GM18519 (cell line): ENCODE data around the gene KIF19.
"Not testable (repeated sequence)": the region's sequence is repeated elsewhere in the genome, so short reads cannot be mapped to it uniquely, and the experiment has no call there.

Experiments
- ATAC-seq: cut with Tn5 transposase; IDR thresholded peaks from one replicate; pipeline ENCODE4 v1.9.1; 2021; ENCODE audit warnings: mild to moderate bottlenecking, moderate library complexity; ENCODE audit not compliant: unreplicated experiment, low FRiP score

KIF19 gene

DNA sequence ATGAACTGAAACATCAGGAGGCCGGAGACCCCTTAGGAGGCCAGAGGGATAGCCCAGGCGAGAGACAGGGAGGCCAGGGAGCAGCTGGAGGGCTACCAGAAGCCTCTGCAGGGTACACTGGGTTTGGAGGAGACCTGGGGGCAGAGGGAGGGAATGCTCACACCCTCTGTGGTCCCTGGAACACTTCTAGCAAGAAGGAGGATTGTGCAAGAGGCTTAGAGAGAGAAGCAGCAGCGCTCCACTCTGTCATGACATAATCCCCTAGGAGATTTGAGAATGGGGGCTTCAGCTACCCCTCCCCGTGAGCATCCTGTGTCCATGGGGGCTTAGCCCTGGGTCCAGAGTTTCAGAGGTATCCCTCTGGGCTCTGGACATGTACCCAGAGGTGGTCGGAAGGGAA lies 57.1 kb downstream of the KIF19 start:
- ATAC-seq, result no peak

DNA sequence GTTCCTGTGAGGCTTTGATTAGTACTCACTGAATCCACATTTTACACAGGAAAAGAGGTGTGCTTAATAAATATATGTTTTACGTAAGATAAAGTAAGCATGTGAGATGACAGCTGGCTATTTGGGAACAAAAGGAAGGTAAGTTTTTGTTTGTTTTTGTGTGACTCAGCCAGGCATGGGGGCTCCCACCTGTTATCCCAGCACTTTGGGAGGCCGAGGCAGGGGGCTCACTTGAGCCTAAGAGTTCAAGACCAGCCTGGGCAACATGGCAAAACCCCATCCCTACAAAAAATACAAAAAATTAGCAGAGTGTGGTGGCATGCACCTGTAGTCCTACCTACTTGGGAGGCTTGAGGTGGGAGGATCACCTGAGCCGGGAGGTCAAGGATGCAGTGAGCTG lies 59.2 kb downstream of the KIF19 start:
- no peak for ATAC-seq

DNA sequence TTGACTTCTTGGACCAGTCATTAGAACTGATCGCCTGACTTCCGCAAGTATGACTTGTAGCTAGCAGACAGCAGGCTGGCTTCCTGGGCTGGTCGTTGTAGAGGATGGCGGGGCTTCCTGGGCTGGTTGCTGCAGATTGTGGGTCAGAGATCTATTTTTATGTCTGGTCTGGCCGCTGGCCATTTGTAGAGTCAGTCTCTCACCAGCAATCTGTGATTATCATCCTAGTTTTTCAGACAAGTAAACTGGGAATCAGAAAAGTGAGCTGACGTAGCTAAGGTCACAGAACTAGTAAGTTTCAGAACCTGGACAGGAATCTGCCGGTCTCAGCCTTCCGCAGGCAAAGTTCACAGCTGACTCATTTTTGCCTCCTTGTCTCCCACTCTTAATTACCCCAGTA lies 60.4 kb downstream of the KIF19 start:
- ATAC-seq, result no peak

DNA sequence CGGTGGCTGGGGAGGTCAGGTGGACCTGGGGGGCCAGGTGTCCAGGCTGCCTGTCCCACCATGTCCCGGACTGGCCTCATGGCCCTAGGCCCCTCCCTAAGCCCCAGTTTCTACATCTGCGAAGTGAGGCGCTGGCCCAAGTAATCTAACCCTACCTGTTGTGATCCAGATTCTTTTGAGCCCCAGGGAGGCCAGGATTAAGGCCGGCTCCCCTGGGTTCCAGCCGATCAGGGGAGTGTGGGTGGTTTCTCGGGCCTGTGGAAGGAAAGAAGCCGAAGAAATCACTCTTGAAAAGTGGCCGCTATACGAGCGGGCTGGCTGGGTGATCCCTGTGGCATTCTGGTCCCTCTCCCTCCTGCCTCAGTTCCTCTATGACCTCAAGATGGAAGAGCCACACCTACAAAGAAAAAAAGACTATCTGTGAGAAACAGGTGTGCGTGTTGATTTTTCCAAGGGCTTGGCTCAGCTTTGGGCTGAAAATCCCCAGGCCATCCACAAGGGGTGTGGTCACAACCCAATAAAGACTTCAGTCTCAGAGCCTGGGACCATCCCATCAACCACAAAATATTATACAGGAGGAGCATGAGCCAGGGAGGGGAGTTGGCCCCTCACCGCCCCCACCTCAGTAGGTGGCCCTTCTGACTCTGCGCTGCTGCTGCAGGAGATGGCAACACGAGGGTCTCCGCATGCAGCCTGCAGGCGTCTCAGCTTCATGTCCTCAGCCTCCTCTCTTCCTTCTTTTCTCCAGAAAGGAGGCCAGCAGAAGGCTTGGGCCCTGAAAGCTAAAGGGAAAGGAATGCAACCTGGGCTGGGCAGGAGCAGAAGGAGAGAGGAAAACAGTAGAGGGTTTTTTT lies 61.6 kb downstream of the KIF19 start:
- ATAC-seq, result no peak

DNA sequence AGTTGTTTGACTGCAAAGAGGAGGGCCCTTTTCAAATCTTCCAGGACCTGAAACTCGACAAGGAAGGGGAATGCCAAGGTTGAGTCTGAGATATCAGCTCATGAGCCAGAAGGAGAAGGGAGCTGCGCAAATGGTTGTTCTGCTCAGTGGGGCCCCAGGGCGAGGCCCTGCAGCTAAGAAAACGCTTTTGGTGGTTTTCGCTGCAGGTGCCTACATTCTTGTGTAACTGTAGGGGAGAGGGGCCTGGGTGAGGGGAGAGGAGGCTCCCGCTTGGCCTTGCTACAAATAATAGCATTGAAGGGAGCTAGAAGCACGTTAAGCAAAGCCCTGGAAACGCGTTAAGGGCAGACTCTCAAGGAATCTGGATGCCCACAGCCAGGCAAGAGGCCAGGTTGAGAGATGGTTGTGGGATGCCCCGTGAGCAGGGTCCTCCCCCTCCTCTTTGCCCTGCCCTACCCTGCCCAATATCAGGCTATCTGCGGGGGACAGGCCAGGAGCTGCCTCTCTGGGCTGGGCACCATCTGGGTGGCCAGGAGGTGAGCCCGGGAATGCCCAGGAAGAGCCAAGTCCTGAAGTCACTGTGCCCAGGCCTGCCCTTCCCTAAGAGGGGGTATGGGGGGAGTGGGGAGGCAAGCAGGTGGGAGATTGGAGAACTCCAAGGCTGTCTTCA lies 63.2 kb downstream of the KIF19 start:
- ATAC-seq, result no peak

DNA sequence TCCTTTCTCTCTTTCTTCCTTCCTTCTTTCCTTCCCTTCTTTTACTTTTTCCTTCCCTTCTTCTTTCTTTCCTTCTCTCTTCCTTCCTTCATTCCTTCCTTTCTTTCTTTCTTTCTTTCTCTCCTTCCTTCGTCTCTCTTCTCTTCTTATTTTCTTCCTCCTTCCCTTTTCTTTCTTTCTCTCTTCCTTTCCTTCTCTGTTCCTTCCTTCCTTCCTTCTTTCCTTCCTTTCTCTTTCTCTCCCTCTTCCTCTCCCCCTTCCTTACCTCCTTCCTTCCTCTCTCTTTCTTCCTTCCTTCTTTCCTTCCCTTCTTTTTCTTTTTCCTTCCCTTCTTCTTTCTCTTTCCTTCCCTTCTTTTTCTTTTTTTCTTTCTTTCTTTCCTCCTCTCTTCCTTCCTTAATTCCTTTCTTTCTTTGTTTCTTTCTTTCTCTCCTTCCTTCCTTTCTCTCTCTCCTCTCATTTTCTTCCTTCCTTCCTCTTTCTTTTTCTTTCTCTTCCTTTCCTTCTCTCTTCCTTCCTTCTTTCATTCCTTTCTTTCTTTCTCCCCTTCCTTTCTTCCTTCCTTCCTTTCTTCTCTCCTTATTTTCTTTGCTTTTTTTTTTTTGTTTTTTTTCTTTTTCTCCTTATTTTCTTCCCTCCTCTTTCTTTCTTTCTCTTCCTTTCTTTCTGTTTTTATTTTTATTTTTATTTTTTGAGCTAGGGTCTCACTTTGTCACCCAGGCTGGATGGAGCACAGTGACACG lies 64.1 kb downstream of the KIF19 start:
- no peak for ATAC-seq

DNA sequence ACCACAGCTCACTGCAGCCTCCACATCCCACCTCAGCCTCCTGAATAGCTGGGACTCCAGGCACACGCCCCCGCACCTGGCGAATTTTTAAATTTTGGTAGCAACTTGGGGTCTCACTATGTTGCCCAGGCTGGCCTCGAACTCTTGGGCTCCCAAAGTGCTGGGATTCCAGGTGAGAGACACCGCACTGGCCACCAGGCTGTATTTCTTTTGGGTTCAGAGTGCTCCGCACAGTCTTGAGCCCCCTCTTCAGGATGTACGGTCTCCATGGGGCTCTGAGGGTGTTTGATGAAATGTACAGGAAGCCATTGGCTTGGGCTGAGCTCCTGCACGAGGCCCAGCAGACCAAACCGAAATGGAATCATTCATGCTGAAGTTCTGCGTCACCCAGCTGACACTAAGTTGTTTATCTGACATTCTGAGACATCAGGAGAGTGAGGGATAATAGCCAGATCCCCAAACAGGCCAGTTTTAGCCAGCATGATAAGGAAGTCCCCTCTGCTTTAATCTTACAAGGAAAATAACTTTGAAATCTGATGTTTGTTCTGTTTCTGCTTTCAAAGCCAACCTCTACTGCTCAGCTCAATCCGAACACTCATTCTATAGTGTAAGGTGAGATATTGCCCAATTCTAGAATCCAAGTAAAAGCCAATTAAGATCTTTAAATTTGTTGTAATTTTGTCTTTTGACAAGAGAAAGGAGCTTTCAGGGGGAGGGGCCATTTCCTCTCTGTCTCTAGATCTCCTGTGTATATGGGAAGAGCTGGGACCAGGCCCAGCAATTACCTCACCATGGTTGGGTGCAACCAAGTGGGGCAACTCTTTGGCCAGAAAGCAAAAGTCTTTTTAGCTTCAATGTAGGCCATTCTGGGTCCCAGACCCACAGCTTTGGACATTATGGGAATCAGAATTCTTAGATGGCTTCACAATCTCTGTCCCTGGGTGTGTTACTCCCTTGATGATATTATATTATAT lies 64.9 kb downstream of the KIF19 start:
- no peak for ATAC-seq

DNA sequence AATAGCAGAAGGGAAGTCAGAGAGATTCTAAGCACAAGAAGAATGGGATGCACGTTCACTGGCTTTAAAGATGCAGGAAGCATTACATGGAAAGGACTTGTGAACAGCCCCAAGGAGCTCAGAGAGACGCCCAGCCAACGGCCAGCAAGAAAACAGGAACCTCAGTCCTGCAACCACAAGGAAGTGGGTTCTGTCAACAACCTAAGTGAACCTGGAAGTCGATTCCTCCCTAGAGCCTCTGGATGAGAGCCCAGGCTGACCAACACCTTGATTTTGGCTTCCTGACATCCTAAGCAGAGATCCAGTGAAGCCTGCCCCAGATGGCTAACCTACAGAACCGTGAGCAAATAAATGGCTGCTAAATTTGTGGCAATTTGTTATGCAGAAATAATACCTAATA lies 65.7 kb downstream of the KIF19 start:
- ATAC-seq, result no peak

DNA sequence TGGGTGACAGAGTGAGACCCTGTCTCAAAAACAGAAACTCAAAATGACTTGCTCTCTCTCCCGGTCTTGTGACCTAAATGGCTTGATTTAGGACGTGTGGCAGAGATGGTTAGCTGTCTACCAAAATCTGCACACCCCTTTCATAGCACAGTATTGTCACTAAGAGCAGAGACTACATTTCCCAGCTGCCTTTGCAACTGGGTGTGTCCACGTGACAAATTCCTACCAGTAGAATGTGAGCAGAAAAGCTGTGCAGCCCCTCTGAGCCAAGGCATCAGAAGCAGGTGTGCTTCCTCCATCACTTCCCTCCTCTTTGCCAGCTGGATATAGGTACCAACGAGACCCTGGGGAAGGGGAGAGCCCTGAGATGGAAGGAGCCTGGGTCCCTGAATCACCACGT lies 66.8 kb downstream of the KIF19 start:
- no peak for ATAC-seq

DNA sequence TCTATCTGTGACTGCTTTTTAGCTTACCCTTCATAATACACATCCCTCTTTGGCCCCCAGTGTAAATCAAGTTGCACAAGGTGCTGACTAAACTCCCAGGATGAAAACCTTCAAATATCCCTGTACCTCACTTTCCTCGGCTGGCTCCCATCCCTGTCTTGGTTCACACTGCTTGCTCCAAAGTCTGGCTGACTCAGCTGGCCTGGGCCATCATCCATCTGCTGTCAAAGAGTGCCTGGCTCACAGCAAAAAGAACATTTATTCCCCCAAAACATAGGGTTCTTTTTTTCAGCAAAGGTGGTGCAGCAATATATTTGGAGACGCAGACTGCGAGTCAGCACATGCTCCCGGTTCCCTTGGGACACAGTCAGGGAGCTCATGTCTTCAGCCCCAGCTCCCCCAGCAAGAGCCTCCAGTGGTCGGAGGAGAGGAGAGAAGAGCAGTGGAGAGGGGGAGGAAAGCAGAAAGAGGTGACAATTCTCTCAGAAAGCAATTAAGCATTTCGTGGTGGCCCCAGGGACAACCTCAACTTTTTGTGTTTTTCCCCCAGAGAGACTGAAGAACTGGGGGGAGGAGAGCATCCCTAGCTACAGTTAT lies 67.4 kb downstream of the KIF19 start:
- no peak for ATAC-seq

DNA sequence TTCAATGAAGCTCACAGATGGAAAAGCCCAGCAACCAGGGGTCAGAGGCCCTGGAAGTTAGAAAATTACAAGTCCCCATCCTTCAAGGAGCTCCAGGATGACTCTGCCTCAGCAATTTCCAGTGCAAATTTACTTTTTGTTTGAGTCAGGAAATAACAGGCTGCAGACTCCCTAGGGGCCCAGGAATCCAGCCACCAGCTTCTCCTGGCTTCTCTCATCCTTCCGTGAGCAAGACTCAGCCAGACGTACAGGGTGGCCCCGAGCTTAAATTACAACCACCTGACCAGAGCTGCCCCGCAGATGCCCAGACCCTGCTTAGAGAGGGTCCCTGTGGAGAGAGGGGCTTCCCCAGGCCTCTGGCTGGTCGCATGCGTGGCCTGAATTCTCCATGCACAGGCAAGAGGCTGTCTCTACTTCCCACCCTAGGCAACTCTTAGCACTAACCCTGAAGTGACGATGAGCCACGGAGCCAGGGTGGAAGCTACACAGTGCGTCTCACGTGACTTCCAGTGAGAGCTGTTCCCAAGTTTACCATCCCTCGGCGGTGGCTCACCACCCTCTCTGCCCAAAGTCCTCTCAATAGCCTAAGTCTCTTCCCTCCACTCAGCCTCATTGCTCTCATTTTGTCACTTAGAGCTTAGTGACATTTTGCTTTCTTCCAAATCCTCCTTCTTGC lies 68.4 kb downstream of the KIF19 start:
- ATAC-seq, result no peak

DNA sequence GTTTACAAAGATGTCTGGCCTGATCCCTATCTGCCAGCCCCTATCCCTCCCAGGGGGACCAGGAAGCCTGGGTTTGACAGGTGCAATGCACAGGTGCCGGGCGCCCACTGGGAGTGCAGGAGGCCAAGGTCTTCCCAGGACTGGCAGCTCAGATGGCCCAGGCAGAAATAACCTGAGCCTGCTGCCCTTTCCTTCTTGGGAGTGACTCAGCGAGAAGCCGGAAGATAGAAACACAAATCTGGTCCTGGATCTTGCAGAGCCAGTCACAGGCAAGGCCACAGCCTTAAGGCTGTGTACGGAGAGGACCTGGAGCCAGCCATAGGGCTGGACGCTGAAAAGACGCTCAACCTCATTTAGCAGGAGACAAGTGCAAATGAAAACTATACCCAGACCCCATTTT lies 69.0 kb downstream of the KIF19 start:
- ATAC-seq, result no peak

DNA sequence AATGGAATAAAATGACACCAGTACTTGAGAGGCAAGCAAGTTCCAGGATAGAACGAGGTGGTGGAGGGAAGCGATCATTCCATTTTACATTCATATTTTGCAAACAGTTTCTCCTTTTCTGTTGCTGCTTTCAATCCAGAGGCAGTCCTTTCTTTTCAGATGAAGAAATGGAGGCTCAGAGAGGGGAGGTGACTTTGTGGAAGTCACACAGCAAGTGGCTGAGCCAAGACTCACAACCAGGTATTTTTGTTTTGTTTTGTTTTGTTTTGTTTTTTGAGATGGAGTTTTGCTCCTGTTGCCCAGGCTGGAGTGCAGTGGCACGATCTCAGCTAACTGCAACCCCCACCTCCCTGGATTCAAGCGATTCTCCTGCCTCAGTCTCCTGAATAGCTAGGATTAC lies 70.5 kb downstream of the KIF19 start:
- ATAC-seq, result no peak

DNA sequence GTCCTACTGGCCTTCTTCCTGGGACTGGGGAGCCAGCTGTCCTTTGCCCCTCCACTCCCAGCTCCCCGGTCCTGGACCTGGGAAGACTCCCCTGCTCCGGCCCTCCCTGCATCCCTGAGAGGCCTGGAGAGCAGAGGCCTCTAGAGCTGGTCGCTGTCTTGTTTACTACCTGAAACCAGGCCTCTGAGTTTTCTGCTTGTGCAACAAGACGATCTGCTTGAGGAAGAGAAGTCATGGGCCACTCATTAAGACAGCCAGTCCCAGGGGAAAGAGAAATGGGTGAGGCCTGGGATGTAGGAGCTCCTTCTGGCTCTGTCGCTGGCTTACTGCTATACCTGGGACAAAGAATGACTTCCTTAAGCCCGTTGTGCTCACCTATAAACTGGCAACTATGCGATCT lies 76.0 kb downstream of the KIF19 start:
- ATAC-seq, result no peak

DNA sequence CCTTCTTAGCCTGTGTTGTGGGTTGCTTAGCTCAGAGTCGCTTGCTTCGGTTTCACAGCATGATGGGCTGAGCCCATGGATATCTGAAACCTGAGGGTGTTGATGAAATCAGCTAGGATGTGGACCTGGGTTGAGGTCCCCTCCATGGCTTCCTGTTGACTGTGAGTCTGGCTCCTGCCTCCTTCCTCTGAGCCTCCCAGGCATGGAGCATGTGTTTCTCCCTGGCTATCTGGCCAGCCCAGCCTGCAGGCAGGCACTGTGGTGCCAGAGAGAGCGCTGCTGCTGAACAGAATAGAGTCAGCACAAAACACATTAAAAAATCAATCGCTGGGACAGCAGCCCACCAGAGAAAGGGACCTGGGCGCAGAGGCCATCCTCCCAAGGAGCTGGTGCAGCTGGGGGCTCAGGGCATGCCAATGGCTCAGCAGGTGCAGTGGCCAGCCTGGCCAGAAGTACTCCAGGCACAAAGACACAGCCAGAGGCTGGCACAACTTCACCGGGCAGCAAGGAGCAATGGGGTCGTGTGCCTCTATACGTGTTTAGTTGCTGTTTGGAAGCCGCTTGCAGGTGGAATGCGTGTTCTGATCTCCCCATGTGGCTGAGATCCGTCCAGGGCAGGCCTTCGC lies 77.6 kb downstream of the KIF19 start:
- ATAC-seq, result no peak

DNA sequence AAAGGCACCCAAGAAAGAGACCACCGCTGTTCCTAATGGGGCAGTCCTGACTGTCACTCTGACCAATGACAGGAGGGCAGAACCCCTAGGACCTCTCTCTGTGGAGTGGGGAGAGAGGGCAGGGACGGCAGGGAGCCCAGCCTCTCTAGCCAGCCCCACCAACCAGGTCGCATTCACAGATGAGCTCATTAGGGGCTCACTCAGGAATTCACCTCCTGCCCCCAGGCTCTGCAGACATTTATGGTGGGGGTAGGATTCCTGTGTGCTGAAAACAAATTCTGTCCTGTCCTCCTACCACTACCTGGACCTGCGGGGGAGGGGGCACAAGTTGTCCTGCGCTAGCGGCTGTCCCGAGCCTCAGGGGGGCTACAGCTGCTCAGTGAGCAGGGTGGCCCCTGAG lies 78.2 kb downstream of the KIF19 start:
- ATAC-seq, result no peak

DNA sequence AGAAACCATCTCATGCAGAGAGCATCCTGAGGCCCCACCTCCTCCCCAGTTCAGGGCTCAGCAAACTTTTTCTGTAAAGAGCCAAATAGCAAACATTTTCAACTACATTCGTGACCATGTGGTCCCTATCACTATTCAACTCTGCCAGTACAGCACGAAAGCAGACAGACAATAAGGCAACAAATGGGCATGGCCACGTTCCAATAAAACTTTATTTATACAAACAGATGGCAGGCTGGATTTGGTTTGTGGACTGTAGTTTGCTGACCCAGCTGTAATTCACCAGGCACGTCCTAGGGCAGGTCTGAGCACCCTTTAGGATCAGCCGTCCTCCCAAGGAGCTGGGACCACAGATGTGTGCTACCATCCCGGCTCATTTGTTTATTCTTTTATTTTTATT lies 78.8 kb downstream of the KIF19 start:
- no peak for ATAC-seq

DNA sequence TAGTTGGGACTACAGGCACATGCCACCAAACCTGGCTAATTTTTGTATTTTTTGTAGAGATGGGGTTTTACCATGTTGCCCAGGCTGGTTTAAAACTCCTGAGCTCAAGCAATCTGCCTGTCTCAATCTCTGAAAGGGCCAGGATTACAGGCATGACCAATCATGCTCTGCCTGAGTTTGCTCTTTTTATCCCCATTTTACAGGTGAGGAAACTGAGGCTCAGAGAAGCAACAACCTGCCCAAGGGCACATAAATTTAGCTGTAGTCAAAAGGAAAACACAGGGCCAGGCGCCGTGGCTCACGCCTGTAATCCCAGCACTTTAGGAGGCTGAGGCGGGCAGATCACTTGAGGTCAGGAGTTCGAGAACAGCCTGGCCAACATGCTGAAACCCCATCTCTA lies 79.3 kb downstream of the KIF19 start:
- not testable (repeated sequence) for ATAC-seq
